DMS153 treated with DMSO at 0.1 percent for 48 hours (cell line): ENCODE measurements around the gene MED23.

ENCODE experiments used
- DNase-seq: peaks from one replicate; lab custom pipeline; 2025; ENCODE audit not compliant: unreplicated experiment; lab: John Stamatoyannopoulos, UW

MED23 gene

DNA sequence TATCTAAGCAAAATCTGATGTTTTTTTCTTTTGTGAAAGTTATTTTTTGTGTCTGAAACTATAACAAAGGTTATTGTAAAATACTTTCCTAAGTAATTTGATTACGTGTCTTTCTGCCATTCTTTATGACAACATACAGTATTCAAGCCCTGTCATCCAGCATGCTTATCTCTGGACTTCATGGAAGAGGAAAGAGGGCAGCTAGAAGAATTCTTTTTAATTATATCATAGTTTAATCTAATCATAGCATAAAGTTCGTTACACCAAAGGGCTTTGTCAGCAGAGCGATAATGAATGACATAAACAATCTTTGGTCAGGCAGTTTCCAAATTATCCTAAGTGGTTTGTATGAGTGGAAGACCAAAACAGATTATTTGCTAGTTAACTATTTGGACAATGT lies 12.5 kb upstream of the MED23 start:
- no peak for DNase-seq

DNA sequence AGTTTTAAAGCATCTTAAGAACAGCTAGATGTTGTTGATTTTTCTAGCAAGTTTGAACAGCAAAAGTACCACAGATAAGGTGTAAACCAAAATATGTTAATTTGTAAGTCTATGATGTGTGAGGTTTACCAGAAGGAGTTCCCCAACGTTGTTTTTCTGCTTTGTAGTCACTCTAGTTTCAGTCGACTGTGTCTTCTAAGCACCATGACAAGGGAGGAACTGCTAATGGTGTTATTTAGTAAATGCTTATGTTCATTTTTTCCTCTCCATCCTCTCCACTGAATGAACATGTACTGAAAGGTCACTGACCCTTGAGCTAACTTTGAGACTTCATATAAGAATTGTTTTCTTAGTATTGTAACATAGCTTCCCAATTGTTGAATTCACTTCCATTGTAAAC lies 12.1 kb upstream of the MED23 start:
- DNase-seq = no peak

DNA sequence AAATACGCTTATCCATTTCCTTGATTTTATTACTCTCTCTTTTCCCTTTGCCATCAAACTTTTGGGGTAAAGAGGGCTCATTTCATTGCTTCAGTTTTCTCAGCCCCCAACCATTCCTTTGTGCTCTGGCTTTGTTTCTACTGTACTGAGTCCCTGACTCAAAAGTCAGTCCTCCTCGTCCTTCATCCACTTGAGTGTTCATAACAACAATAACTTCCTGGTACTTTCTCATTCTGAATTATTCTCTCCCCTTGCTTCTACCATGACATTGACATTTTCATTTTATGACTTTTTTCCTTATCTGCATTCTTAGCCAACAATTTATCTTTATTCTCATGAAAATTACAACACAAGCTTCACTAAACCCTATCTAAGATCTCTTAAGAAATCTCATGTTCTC lies 10.0 kb upstream of the MED23 start:
- DNase-seq = no peak

DNA sequence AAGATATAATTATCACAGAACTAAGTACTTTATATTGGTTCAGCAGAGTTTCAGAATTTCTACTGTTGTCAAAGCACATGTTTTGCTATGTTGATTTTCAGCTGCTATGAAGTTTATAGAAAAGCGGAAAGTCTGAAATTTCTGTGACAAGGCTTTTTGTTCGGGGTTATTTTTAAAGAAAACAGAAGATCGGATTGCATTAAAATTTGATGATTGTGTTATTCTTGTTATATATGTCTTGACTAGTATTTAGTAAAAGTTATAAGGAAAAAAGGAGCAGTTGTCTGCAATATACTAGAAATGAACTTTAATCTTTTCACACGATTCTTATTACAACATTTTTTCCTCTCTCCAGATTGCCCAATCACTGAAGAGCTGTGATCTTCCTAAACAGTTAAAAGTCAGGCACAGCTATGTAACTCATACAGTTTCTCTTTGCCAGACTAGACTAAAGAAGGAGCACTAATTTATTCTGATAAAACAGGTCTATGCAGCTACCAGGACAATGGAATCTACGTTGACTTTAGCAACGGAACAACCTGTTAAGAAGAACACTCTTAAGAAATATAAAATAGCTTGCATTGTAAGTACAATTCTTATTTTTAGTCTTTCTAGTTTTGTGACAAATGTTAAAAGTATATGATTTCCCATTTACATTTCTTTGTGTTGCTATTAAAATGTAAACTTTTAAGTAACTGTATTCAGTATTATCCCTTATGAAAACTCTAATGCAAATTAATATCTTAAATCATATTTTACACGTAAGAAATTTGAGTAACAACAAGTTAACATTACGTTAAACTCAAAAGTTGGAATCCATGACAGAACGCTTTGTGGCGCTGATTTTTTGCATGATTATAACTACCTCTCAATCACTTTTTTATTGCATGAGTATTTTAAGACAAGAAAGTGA lies 9.1 kb upstream of the MED23 start, which contains the start of gene ENPP3:
ENPP3 (plus strand) TSS at position 423 of the 913 bp plus-strand sequence; CDS start at position 506, 83 bp downstream.
- no peak for DNase-seq

DNA sequence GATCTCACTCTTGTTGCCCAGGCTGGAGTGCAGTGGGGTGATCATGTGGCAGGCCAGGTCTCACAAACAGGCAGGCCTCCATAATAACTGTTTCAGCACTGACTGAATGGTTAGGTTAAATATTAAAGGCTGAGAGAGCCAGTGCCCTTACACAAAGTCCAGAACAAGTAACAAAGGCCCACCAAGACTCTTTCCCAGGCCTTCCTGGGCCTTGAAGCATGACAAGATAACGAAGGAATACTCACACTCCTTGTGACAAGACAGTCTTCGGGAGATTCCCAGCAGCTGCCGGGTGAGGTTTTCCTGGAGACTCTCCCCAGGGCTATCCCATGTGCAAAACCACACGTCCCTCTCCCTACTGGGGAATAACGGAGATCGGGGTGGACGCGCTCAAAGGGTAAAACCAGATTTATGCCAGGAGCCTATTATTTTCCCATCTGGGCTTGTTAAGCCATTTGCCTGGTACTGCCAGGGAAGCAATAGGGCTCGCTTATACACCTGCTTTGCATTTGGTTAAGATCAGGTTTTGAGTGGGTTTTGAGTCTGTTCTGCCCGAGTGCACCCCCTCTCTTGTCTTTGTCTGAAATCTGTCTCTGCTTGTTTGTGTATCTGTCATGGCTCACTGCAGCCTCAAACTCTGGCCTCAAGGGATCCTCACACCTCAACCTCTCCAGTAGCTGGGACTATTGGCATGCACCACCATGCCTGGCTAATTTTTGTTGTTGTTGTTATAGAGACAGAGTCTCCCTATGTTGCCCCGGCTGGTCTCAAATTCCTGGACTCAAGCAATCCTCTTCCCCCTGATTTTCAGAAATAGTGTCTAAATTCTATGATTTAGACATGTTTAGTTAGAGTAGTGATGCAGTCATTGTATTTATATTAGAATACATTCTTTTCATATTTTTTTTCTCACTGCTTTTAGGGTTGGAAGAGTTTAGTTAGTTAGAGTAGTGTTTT lies 7.6 kb upstream of the MED23 start:
- no peak for DNase-seq

DNA sequence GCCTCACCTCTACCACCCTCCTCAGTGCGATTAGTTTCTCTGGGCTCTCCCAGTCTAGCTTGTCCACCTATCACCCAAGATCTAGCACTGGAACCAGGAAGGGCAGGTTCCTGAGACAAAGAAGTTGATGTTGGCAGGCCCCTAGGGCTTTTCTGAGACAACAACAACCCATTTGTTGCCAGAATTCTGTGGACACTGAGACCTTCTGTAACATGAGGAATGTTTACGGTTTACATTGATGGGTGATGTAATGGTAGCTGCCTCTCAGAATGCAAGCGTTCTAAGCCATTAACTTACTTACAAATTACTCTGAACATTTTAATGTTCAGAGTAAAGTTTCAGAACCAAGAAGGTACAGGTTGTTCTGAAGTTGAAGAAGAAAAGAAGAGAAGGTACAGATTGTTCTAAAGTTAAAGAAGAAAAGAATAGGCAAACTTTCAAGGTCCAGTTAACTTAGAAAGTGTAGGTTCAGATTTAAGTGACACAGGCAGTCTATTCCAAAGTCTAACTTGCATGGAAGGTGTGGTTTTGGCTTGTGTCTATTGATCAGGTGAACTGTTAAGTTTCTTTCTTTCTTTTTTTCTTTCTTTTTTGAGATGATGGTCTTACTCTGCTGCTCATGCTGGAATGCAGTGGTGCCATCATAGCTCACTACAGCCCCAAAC lies 3.7 kb upstream of the MED23 start:
- DNase-seq = no peak

DNA sequence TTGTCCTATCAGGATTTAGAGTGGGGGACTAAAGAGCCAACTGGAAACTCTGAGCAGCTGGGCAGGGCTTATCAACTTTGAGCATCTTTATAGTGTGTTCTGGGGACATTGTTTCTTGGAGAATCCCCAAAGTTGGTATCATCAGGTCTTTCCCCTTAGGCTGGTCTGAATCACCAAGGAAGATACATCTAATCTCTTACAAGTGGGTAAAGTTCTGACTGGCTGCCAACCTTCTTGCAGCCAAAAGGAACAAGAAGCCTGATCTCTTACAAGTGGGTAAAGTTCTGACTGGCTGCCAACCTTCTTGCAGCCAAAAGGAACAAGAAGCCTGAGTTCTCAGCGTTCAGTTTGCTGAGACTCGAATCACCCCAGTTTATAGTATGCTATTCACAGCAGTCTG lies 1.6 kb upstream of the MED23 start:
- no peak for DNase-seq

DNA sequence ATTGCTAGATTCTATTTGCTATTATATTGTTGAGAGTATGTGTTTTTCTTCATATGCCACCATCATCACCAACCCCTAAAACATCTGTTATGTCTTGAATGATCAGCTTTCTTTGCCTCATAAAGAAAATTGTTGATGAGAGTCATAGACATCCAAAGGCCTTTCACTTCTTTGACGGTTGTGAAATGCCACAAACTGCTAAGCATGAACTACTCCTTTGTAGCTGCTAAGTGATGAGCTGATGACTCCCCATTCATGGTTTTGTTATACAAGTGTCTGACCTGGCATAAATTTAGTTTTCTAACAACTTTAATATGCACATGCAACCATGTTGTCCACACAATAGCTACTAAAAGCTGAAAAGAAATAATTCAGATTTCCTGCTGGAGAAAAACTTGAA lies 684 bp upstream of the MED23 start:
- no peak for DNase-seq

DNA sequence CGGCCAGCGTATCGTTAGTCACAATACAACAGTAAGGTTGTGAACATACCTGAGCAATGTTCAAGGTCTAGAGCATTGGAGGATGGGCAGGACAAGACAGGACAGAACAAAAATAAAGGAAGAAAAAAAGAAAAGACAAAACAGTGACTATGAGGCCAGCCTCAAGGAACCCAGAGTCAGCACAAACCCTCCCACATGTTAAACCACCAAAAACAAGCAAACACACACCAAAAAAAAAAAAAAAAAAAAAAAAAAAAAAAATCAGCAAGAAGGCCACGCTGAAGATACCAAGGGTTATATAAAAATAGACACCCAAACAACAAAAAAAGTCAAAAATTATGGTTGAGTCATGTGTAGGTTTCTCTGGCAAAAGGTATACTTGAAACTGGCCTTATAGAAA lies 12.8 kb downstream of the MED23 start:
- DNase-seq = no peak

DNA sequence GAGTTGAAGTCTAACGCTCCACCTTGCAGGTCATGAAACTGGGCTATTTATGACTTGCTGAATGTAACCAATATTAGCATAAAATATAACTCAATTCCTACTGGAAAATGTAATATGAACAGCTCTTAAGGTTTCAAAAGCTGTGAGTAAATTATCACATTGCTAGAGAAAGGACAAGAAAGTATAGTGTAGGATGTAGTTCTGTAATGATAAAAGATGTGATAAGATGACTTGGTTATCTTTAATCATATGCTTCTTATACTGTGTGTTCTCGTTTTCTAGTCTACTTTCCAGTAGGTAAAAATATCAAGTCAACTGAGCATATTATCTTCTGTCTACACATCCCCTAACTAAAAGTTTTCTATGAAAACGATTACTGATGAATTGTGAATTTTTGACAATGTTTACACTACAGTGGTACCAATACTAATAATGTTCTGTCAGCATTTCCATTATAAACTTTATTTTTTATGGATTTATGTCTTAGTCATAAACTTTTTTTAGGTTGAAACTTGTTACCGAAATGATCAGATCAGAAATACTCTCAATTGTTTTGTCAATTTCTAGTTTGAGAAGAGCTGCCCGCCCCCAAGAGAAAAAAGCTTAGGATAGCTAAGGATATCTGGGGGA lies 14.6 kb downstream of the MED23 start:
- no peak for DNase-seq

DNA sequence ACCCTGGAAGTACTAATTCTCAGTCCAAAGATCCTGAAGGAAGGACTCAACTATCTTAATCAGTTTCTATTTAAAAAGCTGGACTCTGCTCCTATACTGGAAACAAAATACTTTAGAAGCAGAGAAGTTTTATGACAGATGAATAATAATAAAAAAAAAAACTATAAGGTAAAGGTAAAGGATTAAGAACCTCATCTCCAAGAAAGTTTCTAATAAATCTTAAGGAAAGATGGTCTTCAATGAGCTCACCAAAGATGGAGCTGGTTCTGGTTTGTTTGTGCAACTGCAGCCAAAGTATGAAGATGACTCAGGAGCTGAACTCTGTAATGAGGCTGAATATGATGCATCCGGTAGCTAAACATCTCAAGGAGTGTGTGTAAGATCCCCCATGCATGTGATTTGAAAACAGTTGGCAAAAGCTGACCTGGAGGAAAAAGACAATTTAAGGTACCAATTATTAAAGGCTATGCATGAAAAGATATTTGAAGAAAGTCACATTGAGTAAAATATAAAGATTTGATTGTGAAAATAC lies 25.2 kb downstream of the MED23 start:
- DNase-seq = no peak

DNA sequence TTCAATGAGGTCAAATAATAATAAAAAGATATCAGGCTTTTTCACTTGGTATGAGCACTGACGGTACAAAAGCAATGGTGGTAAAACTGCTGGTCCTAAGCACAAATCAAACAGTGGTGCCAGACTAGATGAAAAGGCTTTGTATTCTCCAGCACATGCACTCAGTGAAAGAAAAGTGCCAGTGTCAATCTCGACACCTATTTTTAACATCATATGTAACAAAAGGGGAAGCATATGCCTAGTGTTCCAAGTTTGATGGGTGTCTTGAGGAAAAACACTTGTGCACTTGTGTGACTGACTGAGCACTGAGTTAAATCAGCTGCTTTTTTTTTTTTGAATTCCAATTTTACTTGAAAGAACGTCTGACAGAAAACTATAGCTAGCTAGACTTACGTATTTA lies 27.3 kb downstream of the MED23 start:
- DNase-seq = no peak

DNA sequence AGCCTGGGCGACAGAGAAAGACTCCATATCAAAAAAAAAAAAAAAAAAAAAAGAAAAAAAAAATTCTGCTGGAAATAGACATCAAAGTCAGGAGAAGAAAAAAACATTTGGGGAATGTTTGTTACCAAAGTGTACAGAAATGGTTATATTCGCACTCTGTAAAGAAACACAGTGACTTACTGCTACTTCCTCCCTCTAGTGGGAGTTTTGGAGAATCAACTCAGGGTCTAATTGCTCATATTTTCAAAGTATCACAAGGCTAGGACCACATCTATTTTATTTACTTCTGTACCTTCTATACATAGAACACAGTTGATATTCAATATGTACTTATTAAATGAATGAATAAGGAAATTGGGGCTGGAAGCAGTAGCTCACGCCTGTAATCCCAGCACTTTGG lies 30.6 kb downstream of the MED23 start:
- DNase-seq = no peak

DNA sequence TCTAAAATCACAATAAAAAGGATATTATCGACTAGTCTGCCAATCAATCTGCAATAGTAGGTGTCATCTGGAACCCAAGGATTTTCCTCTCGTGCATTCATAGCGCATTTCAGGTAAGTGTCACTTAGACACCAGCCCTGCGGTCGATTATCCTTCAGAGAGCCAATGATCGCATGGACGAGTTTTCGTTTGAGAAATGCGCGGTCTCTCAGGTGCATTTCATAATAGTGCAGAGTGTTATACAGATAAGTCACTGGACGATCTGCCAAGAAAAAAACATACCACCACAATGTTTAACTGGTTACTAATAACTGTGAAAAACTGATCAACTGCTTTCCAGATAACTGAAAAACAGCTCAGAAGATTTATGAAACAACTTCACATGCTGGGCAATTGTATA lies 34.0 kb downstream of the MED23 start:
- no peak for DNase-seq

DNA sequence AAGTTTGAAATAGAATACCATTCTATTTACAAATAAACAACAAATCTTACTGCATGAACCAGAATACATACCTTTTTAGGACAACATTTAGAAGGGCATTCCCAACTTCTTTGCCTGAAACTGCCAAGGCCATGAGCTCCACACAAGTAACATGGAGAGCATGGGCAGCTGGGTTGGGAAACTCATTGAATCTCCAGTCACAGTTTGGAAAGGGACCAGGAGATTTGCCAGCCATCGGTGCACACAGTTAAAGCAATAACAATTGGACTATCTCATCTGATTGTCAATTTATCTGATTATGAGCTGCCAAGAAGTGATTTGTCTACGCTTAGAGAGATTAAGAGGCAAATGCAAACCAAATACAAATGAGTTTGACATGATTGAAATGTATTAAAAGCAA lies 35.1 kb downstream of the MED23 start:
- no peak for DNase-seq

DNA sequence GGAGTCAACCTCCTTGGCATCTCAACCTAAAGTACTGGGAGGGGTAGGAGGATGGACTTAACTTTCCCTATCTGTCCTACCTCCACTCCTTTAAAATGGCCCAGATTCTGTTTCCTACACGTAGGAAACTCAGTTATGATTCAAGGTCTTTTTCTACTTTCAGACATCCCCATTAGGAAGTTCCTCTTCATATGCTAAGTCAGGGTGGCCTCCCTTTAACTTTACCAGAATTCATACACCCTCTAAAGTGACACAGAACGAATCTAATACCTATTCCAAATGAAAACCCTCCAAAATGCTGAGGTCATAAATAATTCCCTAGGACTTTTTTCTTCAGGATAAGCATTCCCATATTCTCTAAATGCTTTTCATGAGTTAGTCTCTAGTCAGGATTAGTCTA lies 39.4 kb downstream of the MED23 start:
- no peak for DNase-seq

DNA sequence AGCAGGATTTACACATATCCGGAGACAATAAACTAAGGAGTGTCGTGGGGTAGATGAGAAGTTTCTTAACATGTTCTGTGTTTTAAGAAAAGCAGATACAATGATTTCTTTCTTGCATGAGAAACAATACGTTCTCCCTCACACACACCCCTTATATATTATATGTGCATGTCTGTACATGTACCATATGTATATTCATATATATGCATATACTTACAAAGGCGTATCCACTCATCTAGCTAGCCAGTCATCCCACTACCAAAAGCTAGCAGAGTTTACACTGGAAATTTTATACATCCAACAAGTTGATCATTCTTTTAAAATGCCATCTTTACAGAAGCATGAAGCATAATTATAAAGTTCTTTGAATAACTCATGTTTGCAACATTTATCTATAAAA lies 40.1 kb downstream of the MED23 start:
- no peak for DNase-seq

DNA sequence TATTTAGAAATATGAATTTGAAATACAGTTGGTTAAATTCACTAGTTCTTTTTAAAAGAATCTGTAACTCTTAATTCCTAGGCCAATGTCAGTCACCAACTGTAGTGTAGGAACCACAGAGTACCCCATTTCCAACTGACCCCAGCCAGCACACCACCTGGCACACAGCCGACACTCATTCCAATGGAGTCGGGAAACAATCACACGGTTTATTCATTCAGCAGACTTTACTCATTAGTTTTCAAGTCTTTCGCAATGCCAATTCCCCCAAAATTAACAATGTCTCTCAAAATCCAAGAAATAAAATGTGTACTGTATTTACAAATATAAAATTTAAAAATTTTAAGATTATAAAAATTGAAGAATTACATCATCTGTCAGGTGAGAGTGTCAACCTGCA lies 41.5 kb downstream of the MED23 start:
- no peak for DNase-seq

DNA sequence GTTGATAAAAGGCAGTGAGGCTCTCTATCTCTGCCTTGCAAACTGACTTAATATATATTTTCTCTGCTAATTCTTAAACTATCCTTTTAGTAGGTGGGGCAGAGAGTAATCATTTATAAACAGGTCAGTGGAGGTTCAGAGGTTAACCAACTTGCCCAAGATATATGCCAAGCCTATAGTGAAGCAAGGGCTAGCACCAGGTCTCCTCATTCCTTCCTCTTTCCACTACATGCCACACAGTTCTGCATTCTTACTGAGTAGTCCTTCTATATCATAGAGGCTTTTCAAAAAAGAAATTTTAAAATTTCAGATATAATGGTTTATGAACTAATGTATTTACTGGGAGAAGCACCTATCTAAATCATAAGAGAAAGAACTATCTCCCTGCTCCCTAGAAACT lies 46.5 kb downstream of the MED23 start:
- DNase-seq = no peak

DNA sequence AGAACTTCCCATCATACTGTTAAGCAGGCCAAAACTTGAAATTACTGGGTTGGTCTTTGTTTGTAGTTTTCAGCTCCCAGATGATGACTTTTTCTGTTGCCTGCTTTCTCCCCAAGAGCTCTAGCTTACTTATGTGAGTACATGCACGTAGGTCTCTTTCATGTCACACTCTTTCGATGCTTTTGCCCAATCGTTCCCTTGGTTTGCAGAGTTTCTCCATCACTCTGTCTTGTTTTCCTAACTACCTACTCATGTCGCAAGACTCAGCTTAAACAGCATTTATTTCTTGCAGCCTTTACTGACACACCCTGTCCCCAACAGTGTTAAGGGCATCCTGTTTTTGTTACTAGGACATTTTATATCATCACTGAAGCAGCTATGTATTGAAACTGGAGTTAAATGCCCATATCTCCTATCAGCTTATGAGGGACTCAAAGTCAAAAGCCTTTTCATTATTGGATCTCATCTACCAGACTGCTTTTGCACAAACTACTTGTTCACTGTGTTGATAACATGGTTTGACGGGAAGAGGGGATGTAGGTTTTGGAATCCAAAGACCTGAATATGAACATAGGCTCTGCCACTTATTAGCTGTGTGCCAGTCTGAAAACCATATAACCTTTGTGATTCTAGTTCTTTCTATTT lies 52.1 kb downstream of the MED23 start:
- no peak for DNase-seq
